HepG2 (cell line): Measurements from ENCODE around the gene VAV2. TPM values are rescaled to one million over a fixed set of nuclear protein-coding genes. Genes with fewer than 3 reads are reported as not detected.

Experiments
- ATAC-seq: fragments of 200-7000 bp; cut with Tn5 transposase; 3 replicates; pipeline ENCODE4 v1.9.1; 2020; ENCODE audit warnings: mild to moderate bottlenecking, moderate library complexity
- BruUV-seq: library from RNA; stranded (reverse); fragments of 400-500 nt; replicated peaks from 2 replicates; lab custom pipeline; 2021; lab: Mats Ljungman, UMichigan
- CTCF ChIA-PET: fragments of 300-600 bp; formaldehyde crosslinking; extraction: SDS; loops from one replicate; lab custom pipeline; 2021; ENCODE audit warnings: low total read pairs, inconsistent platforms, low intra/inter-chr PET ratio; lab: Yijun Ruan, JAX
- POLR2A ChIA-PET: fragments of 350-600 bp; sonication (Branson Sonifier 250); formaldehyde crosslinking; loops from one replicate; lab custom pipeline; 2020; ENCODE audit warnings: antibody characterized with exemption, inconsistent platforms; lab: Yijun Ruan, JAX
- DNase-seq: peaks from one replicate; pipeline ENCODE4 v3.0.0-alpha.2; 2015; ENCODE audit warnings: low spot score
- FAIRE-seq: peaks from 3 replicates; lab custom pipeline; 2011; peaks lifted over from hg19 to GRCh38; lab: Jason Lieb, UNC
- H2AFZ ChIP-seq: one replicate; pipeline ENCODE4 v1.6.1; 2011; ENCODE audit warnings: low read length, inconsistent platforms
- H3K27ac ChIP-seq: fragments of 300-600 bp; 3 replicates; pipeline ENCODE4 v1.8.0; 2011; ENCODE audit warnings: mixed run types, mild to moderate bottlenecking, mixed read lengths, low read length, inconsistent platforms; ENCODE audit not compliant: insufficient read depth; ENCODE audit errors: extremely low read length
- H3K27me3 ChIP-seq, 2 experiments: fragments of 200-600 bp in 1 of 2; 2 replicates in 1 of 2; 3 replicates in 1 of 2; pipeline versions ENCODE4 v1.6.0 to v1.8.0; 2011; ENCODE audit warnings: low read length in 2 of 2, mild to moderate bottlenecking in 2 of 2, moderate library complexity in 2 of 2, inconsistent platforms in 1 of 2; ENCODE audit not compliant: insufficient read depth in 2 of 2, control insufficient read depth in 1 of 2
- H3K36me3 ChIP-seq, 2 experiments: fragments of 200-600 bp in 1 of 2; replicated peaks in 1 of 2; 2 replicates in 1 of 2; 3 replicates in 1 of 2; pipeline versions ENCODE4 v1.5.1 to v1.8.0; 2011; ENCODE audit warnings: low read length in 2 of 2, inconsistent platforms in 1 of 2; ENCODE audit not compliant: insufficient read depth in 2 of 2, control insufficient read depth in 1 of 2
- H3K4me1 ChIP-seq: 2 replicates; pipeline ENCODE4 v1.5.1; 2012; ENCODE audit warnings: low read length, inconsistent platforms; ENCODE audit not compliant: insufficient read depth
- H3K4me2 ChIP-seq: 2 replicates; pipeline ENCODE4 v1.6.0; 2011; ENCODE audit warnings: low read depth, low read length, inconsistent platforms
- H3K4me3 ChIP-seq, 3 experiments: fragments of 200-600 bp in 1 of 3; sonication (generic), shearing (Covaris generic) in 1 of 3; replicated peaks in 1 of 3; 2 replicates each; pipeline ENCODE4 v1.5.1; 2011 to 2016; ENCODE audit warnings: low read length in 3 of 3, inconsistent platforms in 2 of 3, low read depth in 2 of 3, mild to moderate bottlenecking in 2 of 3, control low read depth in 1 of 3, mixed read lengths in 1 of 3; ENCODE audit not compliant: insufficient read depth in 1 of 3
- H3K79me2 ChIP-seq: one replicate; pipeline ENCODE4 v1.6.1; 2011; ENCODE audit warnings: low read length, inconsistent platforms; ENCODE audit not compliant: insufficient read depth
- H3K9ac ChIP-seq: 2 replicates; pipeline ENCODE4 v1.6.0; 2011; ENCODE audit warnings: mild to moderate bottlenecking, low read depth, low read length, inconsistent platforms; ENCODE audit not compliant: insufficient read depth
- H3K9me3 ChIP-seq: 2 replicates; pipeline ENCODE4 v1.5.1; 2012; ENCODE audit warnings: mild to moderate bottlenecking, low read length
- H4K20me1 ChIP-seq: 2 replicates; pipeline ENCODE4 v1.6.0; 2011; ENCODE audit warnings: inconsistent platforms, mild to moderate bottlenecking, low read length, moderate library complexity; ENCODE audit not compliant: insufficient read depth
- CREBL2 ChIP-seq: sonication (generic); formaldehyde crosslinking; IDR thresholded peaks from 2 replicates; pipeline ENCODE4 v1.8.1; 2023; ENCODE audit warnings: missing genetic modification reagents, mild to moderate bottlenecking, borderline replicate concordance
- KLF15 ChIP-seq: sonication (generic); formaldehyde crosslinking; IDR thresholded peaks from 2 replicates; pipeline ENCODE4 v1.8.1; 2023; ENCODE audit warnings: borderline replicate concordance, mild to moderate bottlenecking, inconsistent platforms, missing genetic modification reagents, mixed read lengths
- MAZ ChIP-seq, 2 experiments: sonication (generic) in 1 of 2; formaldehyde crosslinking in 1 of 2; IDR thresholded peaks; 2 replicates each; pipeline versions ENCODE4 v1.5.0 to v1.6.1; 2012 to 2020; ENCODE audit warnings: low read depth in 2 of 2, mild to moderate bottlenecking in 2 of 2, borderline replicate concordance in 1 of 2, improper control_type of control experiment in 1 of 2, low read length in 1 of 2, missing genetic modification reagents in 1 of 2, moderate library complexity in 1 of 2
- NR2F1 ChIP-seq, 2 experiments: fragments of 450-650 bp in 1 of 2; formaldehyde crosslinking in 1 of 2; IDR thresholded peaks; 2 replicates each; pipeline versions ENCODE4 v1.5.0 to v1.6.1; 2016 to 2020; ENCODE audit warnings: mild to moderate bottlenecking in 1 of 2, missing compliant biosample characterization in 1 of 2, missing genetic modification reagents in 1 of 2, moderate library complexity in 1 of 2
- PHF8 ChIP-seq: sonication (generic); formaldehyde crosslinking; IDR thresholded peaks from 2 replicates; pipeline ENCODE4 v1.5.0; 2020; ENCODE audit warnings: missing genetic modification reagents
- ZBTB20 ChIP-seq: sonication (generic); formaldehyde crosslinking; IDR thresholded peaks from 2 replicates; pipeline ENCODE4 v1.8.1; 2023; ENCODE audit warnings: missing genetic modification reagents, low read depth, mild to moderate bottlenecking, borderline replicate concordance
- ZNF567 ChIP-seq: sonication (generic); formaldehyde crosslinking; IDR thresholded peaks from 2 replicates; pipeline ENCODE4 v1.8.1; 2023; ENCODE audit warnings: mild to moderate bottlenecking, missing genetic modification reagents, borderline replicate concordance
- WGBS: methylation state at CpG from one replicate; pipeline ENCODE4 v1.1.6; 2017; ENCODE audit warnings: low lambda C conversion rate; 5-methylcytosine and 5-hydroxymethylcytosine counted together
- in situ Hi-C: cut with HindIII; loops from 2 replicates; pipeline ENCODE4 v1.10.0; 2017; ENCODE audit warnings: low pct_unique_long_range_greater_than_20kb; ENCODE audit not compliant: extremely low pct_ligation_motif_present
- intact Hi-C: fragments of 100-400 bp; cut with micrococcal nuclease; formaldehyde crosslinking; loops from one replicate; pipeline ENCODE4 v1.10.0; 2022; ENCODE audit not compliant: unreplicated experiment
- polyA plus RNA-seq, 8 experiments: library from polyadenylated mRNA; depleted of rRNA in 3 of 8; stranded (reverse) in 7 of 8; unstranded in 1 of 8; fragments of >200 nt; fragmentation: Illumina TruSeq in 4 of 8; extraction: Trizol in 4 of 8; gene quantifications; 2 replicates each; pipeline versions ENCODE4 v1.2.1 to v1.2.3, GENCODE V29; 2011 to 2016; ENCODE audit warnings: low read depth in 4 of 8, missing spikeins in 1 of 8, mixed read lengths in 1 of 8; ENCODE audit not compliant: insufficient read depth in 1 of 8
- total RNA-seq, 5 experiments: library from RNA; depleted of rRNA; stranded (reverse); fragments of >200 nt; fragmentation: Illumina TruSeq; extraction: Trizol; gene quantifications; 2 replicates each; pipeline ENCODE4 v1.2.3, GENCODE V29; 2016; ENCODE audit warnings: low read depth in 1 of 5
- TF ChIP-seq, protein P1 (sequence below): sonication (generic); formaldehyde crosslinking; IDR thresholded peaks from 2 replicates; pipeline ENCODE4 v1.4.0; 2020; ENCODE audit warnings: missing genetic modification reagents

VAV2 gene
- total and polyA plus RNA-seq, 2 of the 13 experiments (the other 11 are each of a cell fraction or from before 2014, with no cell fraction given) = 22.5 to 22.9 TPM

DNA sequence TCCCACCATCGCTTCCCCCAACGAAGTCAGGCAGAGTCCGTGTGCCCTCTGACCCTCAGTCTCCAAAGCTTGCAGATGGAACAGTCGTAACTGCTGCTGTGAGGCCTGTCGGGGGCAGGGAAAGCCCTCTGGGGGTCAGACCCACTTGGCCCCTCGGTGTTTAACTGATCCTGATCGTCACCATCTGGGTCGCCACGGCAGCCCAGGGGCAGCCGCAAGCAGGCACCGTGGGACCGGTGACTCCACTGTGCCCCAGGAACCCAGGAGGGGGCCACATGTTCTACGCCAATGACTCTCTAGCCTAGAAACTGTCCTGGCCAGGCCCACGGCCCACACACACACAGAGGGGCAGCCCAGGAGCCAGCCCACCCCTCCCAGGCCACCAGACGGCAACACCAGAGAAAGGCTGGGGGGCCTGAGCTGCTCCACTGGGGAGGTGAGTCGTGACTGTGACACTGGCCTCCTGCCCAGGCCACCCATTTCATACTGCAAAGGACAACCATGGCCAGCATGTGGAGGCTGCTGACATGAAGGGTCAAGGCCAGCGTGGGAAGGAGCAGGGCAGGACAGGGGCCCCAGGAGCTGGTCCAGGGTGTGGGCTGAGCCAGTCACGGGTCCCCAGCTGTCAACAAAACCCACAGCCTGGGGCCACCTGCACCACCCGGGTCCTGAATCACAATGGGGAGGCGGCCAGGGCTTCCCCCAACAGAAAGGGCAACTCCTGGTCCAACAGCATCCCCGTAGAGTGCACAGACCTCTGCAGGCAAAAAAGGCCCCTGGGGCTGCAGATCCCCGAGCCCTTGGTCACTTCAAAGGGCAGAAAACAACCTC is 20.8 kb downstream of the VAV2 start (continued):
- TF ChIP-seq, protein P1, sequence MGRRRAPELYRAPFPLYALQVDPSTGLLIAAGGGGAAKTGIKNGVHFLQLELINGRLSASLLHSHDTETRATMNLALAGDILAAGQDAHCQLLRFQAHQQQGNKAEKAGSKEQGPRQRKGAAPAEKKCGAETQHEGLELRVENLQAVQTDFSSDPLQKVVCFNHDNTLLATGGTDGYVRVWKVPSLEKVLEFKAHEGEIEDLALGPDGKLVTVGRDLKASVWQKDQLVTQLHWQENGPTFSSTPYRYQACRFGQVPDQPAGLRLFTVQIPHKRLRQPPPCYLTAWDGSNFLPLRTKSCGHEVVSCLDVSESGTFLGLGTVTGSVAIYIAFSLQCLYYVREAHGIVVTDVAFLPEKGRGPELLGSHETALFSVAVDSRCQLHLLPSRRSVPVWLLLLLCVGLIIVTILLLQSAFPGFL (CRISPR knock-in tag) = no peak
- TF ChIP-seq NR2F1 (CRISPR knock-in tag; IDR thresholded peaks at IDR 0.05) (peak; percentile 62 to 82), ZNF567 (CRISPR knock-in tag) (no peak), PHF8 (no peak), CREBL2 (CRISPR knock-in tag) (no peak)

GRCh38 chr9:133970581-133971058 is 21.5 kb downstream of the VAV2 start:
- Histone ChIP-seq H3K27me3 (no peaks in the 10 kb centered on the region), H3K79me2 (peaks cover 97% of the 10 kb centered on the region), H4K20me1 (peaks cover 38% of the 10 kb centered on the region)
- TF ChIP-seq MAZ (IDR thresholded peaks at IDR 0.05; ENCODE audit: borderline replicate concordance, low read depth, low read length) (no peak), MAZ (CRISPR knock-in tag; IDR thresholded peaks at IDR 0.05; ENCODE audit: low read depth) (no peak), KLF15 (no peak), ZBTB20 (no peak)
- TF ChIP-seq, all 625 proteins: peak for 0
- ChIA-PET POLR2A (no interaction called here), CTCF (no interaction called here)
- DNase-seq = no peak
- no peak overlapping the region for H3K4me2 ChIP-seq
- no peaks in the 10 kb centered on the region for H3K9me3 ChIP-seq
- no TSS peak for BruUV-seq
- WGBS = 86% methylated on average over 5 of the region's 6 CpGs
- in situ Hi-C loops = no loop called here
- H2AFZ ChIP-seq = no peak overlapping the region
- no peak for ATAC-seq
- no peak for FAIRE-seq
- peaks cover 61% of the 10 kb centered on the region for H3K4me1 ChIP-seq
- no peak overlapping the region for H3K27ac ChIP-seq
- intact Hi-C loops = no loop called here
- H3K9ac ChIP-seq = no peak overlapping the region
- H3K4me3 ChIP-seq = no peak overlapping the region
- H3K36me3 ChIP-seq = peaks cover 0 to 3% of the 10 kb centered on the region in 2 experiments; a peak in 2 of 5 replicates
